DMS114 treated with DMSO at 0.1 percent for 48 hours (cell line): ENCODE data around the gene HLA-E.
A peak's percentile ranks its signal among the peaks of the same experiment; 100 is the strongest.
"Not testable (repeated sequence)": the region's sequence is repeated elsewhere in the genome, so short reads cannot be mapped to it uniquely, and the experiment has no call there.

Source experiments
- DNase-seq: peaks from one replicate; lab custom pipeline; 2025; ENCODE audit not compliant: unreplicated experiment; lab: John Stamatoyannopoulos, UW

Gene HLA-E

DNA sequence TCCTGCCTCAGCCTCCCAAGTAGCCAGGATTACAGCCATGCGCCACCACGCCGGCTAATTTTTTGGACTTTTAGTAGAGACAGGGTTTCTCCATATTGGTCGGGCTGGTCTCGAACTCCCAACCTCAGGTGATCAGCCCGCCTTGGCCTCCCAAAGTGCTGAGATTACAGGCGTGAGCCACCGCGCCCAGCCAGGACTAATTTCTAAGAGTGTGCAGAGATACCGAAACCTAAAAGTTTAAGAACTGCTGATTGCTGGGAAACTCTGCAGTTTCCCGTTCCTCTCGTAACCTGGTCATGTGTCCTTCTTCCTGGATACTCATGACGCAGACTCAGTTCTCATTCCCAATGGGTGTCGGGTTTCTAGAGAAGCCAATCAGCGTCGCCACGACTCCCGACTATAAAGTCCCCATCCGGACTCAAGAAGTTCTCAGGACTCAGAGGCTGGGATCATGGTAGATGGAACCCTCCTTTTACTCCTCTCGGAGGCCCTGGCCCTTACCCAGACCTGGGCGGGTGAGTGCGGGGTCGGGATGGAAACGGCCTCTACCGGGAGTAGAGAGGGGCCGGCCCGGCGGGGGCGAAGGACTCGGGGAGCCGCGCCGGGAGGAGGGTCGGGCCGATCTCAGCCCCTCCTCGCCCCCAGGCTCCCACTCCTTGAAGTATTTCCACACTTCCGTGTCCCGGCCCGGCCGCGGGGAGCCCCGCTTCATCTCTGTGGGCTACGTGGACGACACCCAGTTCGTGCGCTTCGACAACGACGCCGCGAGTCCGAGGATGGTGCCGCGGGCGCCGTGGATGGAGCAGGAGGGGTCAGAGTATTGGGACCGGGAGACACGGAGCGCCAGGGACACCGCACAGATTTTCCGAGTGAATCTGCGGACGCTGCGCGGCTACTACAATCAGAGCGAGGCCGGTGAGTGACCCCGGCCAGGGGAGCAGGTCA, at the start of gene HLA-E:
Gene HLA-E, plus strand, starts transcription at position 429 of the 945 bp plus-strand sequence. Its CDS starts 23 bp downstream, at position 452.
- peak; percentile 99 for DNase-seq

DNA sequence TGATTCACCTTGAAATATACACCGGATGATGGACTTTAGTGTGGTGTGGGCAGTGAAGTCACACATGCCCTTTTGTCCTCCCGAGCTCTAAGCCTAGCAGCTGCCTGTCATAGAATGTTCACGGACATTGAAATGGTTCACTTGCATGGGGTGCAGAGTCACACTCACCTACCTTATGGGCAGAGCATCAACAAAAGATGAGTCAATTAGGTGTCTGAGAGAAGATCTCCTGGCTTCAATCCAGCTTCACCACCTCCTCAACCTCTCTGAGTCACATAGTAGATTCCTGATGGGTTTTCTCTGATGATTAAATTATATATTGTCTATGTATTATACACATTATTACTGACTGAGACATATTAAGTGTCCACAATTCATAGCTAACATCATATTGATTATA, 48.1 kb upstream of the HLA-E start:
- DNase-seq = no peak

DNA sequence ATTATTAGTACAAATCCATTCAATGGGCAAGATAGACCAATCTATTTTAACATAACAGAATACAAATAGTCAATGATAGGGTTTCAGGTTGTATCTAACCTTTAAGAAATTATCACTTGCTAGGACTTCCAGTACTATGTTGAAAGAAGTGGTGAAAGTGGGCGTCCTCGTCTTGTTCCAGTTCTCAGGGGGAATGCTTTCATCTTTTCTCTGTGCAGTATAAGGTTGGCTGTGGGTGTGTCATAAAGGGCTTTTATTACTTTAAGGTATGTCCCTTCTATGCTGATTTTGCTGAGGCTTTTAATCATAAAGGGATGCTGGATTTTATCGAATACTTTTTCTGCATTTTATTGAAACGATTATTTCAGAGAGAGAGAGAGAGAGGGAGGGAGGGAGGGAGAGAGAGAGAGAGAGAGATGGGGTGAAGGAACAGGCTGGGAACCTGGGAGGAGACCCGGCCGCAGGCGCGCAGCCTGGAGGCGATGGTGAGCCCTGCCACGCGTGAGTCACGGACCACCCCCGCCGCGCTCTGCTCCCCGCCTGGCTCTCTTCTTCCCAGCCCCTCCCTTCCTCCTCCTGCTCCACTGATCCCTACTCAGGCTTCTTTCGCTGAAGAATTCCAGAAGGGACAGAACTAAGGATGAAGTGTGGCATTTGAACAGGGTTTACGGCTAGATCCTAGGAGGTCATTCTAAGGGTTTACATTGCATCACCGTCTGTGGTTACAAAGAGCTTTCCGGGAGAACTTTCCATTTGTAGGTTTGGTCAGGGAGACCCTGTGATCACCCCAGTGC, 45.5 kb upstream of the HLA-E start:
- no peak for DNase-seq

DNA sequence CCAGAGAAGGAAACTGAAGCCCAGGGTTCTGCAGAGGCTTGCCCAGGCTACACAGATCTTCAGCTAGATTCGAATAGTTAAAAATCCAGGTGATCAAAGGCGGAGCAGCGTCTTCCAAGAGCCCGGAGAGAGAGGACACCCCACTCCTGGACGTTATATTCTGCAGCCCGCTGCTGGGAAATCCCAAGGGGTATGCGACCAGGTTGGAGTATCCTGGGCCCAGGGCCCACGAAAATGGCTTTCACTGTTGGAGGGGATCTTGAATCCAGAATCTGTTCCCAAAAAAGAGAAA, 44.9 kb upstream of the HLA-E start:
- no peak for DNase-seq

DNA sequence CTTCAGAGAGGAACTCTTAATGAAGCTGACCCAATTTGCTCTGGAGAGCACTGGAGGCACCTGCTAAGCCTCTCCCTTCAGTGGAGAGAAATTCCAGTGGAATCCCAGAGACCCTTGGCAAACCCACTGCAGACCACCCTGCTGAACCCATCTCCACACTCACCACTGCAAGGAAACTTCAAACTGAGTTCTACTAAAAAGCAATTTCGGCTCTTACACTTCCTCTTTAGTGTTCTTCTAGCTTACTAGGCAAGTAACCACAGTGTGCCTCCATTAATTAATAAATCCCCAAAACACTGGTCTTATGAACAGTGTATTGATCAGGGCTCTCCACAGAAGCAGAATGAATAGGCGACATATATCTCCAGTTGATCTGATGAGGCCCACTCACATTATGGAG, 43.0 kb upstream of the HLA-E start:
- no peak for DNase-seq

DNA sequence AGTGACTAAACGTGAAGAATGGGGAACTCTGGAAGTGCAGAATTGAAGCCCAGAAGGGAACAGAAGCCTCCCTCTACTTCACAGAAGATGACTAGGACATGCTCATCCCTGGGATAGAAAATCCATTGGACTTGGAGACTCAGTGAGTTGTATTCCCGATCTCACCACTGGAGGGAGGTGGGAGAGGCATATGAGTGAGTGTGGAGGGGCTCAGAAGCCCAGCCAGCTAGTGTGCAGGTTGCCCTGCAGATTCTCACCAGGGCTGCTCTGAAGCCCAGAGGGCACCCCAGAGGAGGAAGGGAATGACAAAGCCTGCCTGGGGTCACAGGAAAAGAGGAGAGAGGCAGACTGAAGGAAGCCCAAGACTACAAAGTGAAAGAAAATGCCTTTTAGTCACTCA, 42.1 kb upstream of the HLA-E start:
- peak; percentile 16 for DNase-seq

DNA sequence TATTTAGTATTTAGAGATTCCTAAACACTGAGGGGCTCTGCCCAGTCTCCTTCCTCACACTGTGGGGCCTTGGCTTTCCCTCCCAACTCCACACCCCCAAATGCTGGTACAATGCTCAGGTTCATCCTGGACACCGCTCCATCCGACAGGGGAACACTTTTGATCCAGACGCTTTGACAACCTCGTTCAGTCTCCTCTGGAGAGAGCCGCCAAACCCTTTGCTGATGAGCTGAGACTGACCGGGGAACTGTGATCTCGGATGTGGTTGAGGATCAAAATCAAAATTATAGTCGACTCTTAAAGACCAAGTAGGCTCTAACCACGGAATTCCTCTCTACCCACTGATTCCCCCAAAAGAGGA, 38.8 kb upstream of the HLA-E start:
- no peak for DNase-seq

DNA sequence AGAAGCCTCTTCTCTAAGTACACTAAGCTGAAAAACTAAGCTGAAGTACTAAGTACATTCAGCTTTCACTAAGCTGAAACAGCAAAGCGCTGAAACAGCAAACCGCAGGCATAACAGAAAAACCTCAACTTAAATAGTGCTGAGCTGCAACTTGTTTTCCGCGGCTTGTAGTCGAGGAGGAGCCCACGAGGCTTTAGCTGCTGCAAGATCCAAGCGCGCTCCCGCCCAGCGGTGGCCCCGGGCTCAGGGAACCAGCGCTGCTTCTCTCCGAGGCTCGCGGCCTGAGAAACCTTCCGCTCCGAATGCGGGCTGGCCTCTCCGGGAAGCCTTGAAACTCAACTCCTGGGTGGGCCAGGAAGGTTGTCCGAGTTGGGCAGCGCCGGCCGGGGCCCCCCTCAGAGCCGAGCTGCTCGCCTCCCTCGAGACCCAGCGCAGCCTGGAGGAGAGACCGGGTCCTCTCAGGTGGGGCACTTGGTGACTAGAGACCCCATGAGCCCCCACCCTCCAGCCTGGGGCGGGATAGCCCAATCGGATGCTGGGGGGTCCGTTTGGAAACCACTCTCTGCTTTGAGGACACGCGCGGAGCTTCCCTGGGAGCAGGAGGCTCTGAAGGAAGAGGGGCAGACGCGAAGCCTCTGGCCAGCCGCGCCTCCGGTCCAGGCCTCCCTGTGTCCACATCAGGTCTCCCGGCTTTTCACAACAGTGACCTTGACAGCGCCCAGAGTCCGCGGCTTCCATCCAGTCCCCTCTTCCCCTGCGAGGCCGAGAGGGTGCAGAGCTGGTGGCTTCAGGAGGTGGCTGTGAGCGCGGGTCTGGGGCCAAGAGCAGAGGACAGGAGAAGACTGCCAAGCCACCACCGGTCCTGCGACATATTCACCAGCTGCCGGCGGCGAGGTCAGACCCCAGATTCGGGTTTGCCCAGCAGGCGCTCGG, 38.1 kb upstream of the HLA-E start:
- no peak for DNase-seq

DNA sequence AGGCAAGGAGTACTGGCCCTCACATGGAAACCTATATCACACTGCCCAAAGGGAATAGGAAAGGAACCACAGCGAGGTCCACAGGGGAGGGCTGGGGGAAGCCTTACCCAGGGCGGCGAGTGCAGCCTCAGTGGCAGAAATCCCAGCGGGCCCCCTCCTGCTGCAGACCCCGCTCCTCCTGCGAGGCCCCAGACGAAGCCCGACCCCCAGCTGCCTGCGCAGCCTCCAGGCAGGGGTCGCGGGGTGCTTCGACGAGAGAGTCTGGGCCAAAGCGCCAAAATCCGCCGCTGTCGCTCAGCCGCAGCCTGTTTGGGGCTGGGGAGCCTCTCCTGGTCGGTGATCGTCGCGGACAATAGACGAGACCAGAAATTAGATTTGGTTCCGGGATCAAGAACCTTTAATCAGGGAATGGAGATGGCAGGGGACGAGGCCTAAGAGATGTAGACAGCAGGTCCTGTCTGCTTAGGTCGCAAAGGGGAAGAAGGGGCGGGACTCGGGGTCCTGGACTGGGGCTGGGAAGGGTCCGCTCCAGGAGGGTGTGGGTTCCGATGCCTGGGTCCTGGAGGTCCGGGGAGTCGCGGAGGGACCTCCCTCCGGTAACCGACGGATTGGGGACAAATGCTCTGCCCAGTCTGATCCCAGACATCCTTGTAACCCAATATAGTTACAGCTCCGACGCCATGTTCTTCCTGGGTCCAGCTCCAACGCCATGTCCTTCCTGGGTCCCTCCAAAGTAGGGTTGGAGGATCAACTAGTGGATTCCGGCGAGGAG, 36.4 kb upstream of the HLA-E start:
- DNase-seq = no peak

DNA sequence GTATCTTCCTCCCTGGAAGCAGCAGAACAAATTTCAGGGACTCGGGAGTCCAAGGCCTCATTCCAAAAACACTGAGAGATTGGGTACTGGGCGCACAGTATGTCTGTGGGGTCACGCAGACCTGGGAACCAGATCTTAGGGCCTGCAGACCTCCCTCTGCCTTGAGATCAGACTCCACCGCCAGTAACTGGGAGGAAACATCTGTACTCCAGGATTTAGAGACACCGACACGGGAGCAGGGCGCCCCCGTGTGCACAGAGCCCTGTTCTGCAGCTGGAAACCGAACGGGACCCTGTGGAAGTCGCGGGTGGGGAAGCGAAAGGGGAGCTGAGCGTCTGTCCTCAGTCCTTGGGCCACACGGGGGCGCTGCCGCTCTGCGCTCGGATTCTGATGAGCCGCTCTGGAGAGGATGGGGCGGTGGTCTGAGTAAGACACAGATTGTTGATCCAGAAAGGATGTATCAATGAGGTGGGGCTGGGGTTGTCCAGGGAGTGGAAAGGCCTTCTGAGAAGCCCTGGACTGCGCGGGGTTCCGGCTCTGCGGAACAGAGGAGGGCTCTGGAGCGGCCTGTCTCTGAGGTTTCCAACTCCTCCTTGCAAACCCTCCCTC, 35.7 kb upstream of the HLA-E start:
- peak; percentile 88 for DNase-seq

DNA sequence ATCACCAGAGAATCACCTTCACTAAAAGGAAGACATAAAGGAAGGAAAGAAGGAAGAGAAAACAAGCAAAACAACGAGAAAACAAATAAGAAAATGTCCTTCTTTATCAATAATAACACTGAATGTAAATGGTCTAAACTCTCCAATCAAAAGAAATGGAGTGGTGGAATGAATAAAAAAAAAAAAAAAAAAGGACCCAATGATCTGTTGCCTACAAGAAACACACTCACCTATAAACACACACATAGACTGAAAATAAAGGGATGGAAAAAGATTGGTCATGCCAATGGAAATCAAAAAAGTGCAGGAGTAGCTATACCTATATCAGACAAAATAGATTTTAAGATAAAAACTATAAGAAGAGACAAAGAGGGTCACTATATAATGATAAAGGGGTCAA, 30.2 kb upstream of the HLA-E start:
- DNase-seq = no peak

DNA sequence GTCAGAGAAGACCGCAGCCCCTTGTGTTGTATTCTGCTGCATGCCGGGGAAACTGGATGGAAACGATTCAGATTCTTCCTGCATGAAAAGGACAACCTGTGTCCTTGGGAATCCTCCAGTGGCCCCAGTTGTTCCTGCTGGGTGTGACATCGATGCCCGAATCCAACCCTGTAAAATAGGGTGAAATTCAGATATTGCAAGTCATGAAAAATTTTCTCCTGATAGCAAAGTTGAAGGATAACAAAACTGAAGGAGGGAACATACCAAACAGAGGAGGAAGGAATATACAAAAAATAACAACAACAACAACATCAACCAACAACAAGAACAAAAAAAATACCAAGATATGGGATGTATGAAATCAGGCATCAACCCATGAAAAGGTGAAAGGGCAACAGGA, 28.3 kb upstream of the HLA-E start:
- DNase-seq = no peak

DNA sequence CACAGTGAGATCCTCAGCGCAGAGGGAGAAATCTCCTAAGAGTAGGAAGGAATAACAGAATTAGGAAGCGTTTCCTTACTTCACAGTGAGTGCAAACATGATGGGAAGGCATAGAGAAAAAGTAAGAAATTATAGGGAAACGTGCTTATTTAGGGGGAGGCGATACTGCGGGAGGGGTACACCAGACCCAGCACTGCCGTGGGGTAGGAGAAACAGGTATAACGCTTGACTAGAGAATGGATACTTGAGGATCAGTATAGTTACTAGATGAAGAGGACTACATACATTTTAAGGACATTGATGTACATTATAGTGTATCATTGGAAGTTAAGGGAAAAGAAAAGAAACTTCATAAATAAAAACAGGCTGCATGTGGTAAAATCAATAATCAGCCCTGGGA, 26.8 kb upstream of the HLA-E start:
- no peak for DNase-seq

DNA sequence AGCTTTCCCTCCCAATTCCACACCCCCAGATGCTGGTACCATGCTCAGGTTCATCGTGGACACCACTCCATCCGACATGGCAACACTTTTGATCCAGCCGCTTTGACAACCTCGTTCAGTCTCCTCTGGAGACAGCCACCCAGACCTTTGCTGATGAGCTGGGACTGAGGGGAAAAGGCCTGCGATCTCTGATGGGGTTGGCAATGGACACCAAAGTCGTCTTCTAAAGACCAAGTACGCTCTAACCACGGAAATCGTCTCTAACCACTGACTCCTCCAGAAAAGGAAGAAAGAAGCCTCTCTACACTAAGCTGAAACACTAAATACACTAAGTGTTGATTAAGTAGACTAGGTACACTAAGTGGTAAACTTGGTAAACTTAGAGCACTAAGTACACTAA, 26.1 kb upstream of the HLA-E start:
- no peak for DNase-seq

DNA sequence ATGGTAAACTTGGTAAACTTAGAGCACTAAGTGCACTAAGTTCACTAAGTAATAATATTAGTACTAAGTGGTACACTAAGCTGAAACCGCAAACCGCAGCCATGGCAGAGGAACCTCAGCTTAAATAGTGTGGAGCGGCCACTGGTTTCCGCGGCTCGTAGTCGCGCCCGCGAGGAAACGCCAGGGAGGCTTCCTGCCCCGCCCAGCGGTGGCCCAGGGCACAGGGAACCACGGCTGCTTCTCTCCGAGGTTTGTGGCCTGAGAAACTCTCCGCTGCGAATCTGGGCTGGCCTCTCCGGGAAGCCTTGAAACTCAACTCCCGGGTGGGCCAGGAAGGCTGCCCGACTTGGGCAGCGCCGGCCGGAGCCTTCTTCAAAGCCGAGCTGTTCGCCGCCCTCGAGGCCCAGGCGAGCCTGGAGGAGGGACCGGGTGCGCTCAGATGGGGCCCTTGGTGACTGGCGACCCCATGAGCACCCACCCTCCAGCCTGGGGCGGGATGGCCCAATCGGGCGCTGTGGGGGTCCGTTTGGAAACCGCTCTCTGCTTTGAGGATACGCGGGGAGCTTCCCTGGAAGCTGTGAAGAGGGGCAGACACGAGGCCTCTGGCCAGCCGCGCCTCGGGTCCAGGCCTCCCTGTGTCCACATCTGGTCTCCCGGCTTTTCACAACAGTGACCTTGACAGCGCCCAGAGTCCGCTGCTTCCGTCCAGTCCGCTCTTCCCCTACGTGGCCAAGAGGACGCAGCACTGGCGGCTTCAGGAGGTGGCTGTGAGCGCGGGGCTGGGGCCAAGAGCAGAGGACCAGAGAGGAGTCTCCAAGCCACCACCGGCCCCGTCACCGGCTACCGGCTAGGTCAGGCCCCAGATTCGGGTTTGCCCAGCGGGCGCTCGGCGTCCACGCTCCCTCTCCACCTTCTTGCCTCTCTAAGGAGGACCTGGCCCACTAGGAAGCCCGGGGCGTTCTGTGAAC, 25.4 kb upstream of the HLA-E start:
- no peak for DNase-seq

DNA sequence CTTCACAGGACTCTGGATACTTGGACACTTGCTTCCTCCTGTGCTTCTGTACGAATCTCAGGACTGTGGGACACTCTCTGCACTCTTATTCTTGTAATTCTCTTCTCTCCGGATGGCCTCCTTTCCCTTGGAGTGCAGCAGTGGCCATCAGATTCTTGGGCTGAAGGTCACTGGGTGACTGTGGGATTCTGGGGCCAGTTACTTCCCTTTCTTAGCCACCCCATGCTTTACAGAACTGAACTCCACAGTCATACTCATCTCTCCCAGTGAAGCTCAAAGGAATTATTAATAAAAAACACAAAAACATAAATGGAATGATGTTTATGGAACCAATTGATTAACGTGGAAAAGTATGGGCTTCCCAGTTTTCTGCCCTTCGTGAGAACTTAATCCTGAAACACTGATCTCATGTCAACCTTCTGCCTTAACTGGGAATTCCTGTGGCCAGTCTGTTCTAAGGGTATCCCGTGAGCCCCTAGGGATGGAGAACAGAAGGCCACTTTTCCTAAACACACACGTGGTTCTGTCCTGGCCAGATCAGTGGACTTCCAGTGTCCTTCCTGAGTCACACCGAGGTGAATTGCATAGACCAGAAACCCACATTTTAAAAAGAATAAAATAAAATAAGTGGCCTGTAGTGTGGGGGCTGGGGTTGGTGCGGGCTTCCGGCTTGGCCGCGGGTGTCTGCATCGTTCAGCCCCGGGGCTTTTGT, 23.6 kb upstream of the HLA-E start:
- DNase-seq = peak; percentile 16

DNA sequence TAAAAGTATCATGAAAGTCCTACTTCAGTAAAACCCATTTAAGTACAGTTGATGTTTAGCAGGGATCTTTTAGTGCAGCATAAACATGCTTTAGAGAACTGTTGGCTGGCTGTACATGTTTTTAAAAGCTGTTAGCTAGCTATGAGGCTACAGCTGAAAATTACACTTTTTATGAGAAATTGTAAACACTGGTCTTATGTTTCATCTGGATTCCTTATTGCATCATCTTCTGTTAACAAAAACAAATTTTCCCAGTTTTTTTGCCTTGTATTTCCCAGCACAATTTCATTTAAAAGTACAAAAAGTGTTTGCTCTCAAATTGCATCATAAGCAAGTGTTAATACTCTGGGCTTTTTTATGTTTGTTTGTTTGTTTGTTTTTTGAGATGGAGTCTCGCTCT, 18.3 kb upstream of the HLA-E start:
- DNase-seq = no peak

DNA sequence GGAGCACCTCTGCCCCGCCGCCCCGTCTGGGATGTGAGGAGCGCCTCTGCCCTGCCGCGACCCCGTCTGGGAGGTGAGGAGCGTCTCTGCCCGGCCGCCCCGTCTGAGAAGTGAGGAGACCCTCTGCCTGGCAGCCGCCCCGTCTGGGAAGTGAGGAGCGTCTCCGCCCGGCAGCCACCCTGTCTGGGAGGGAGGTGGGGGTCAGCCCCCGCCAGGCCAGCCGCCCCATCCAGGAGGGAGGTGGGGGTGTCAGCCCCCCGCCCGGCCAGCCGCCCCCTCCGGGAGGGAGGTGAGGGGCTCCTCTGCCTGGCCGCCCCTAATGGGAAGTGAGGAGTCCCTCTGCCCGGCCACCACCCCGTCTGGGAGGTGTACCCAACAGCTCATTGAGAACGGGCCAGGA, 14.2 kb upstream of the HLA-E start:
- DNase-seq = not testable (repeated sequence)
